Kidney (tissue), 22 donors: ENCODE measurements around the gene ARHGEF11. TPM values are rescaled to one million over a fixed set of nuclear protein-coding genes. Genes with fewer than 3 reads are reported as not detected.

Experiments used
- DNase-seq, 5 donors: peaks; one replicate each; pipeline ENCODE4 v3.0.0-alpha.2; 2013 to 2020
- FAIRE-seq: peaks from 2 replicates; lab custom pipeline; 2012; peaks lifted over from hg19 to GRCh38; lab: Jason Lieb, UNC
- H3K27ac ChIP-seq, 2 donors: one replicate each; pipeline ENCODE4 v1.7.0; 2013; ENCODE audit warnings: low read depth in 2 of 2, low read length in 2 of 2, inconsistent platforms in 1 of 2
- H3K27me3 ChIP-seq: one replicate; pipeline ENCODE4 v1.7.1; 2013; ENCODE audit warnings: low read length, inconsistent platforms; ENCODE audit not compliant: control insufficient read depth, insufficient read depth
- H3K36me3 ChIP-seq, 3 donors: one replicate each; pipeline versions ENCODE4 v1.7.0 to v1.7.1; 2013; ENCODE audit warnings: low read length in 3 of 3, control low read depth in 1 of 3, inconsistent platforms in 1 of 3; ENCODE audit not compliant: insufficient read depth in 3 of 3, control insufficient read depth in 2 of 3
- H3K4me1 ChIP-seq, 3 donors: one replicate each; pipeline versions ENCODE4 v1.7.0 to v1.7.1; 2013; ENCODE audit warnings: low read length in 3 of 3, inconsistent platforms in 1 of 3, low read depth in 1 of 3; ENCODE audit not compliant: control insufficient read depth in 2 of 3, insufficient read depth in 2 of 3
- H3K4me3 ChIP-seq, 3 donors: one replicate each; pipeline versions ENCODE4 v1.7.0 to v1.8.1; 2013; ENCODE audit warnings: low read length in 3 of 3, control low read depth in 1 of 3, inconsistent platforms in 1 of 3
- H3K9ac ChIP-seq, 3 donors: one replicate each; pipeline versions ENCODE4 v1.7.0 to v1.7.1; 2013; ENCODE audit warnings: low read length in 3 of 3, control low read depth in 1 of 3, inconsistent platforms in 1 of 3
- H3K9me3 ChIP-seq, 3 donors: one replicate each; pipeline versions ENCODE4 v1.7.0 to v1.7.1; 2013; ENCODE audit warnings: low read length in 3 of 3, control low read depth in 1 of 3, inconsistent platforms in 1 of 3; ENCODE audit not compliant: control insufficient read depth in 2 of 3, insufficient read depth in 1 of 3
- CTCF ChIP-seq: IDR thresholded peaks from 3 replicates; pipeline ENCODE4 v1.5.1; 2012; ENCODE audit warnings: mild to moderate bottlenecking, moderate library complexity, borderline replicate concordance; ENCODE audit not compliant: insufficient read depth; ENCODE audit errors: extremely low read depth
- intact Hi-C: fragments of 100-400 bp; cut with DNase I; formaldehyde crosslinking; loops from one replicate; pipeline ENCODE4 v1.11.1; 2022
- long read RNA-seq, 10 donors: library from polyadenylated mRNA in 1 of 10; unstranded in 1 of 10; transcript quantifications; one replicate each; pipeline ENCODE4 v2.0.0 and lab custom pipeline, GENCODE V29; 2021 to 2026
- polyA plus RNA-seq: library from polyadenylated mRNA; stranded (reverse); fragments of 350-450 nt; fragmentation: Illumina TruSeq; extraction: RNeasy Lipid Tissue Mini Kit (QIAGEN cat#74804); gene quantifications from one replicate; pipeline ENCODE4 v1.2.3, GENCODE V29; 2014; ENCODE audit warnings: low read depth, low replicate concordance; ENCODE audit not compliant: insufficient read depth
- total RNA-seq: library from RNA; stranded (reverse); fragmentation: NEBNext Ultra II Directional; extraction: Animal tissue kit (Norgen Biotek cat#: 25700); gene quantifications from one replicate; pipeline ENCODE4 v1.2.1, GENCODE V29; 2021
- donor health status: control.
- donor health status: control.
- donor health status: control.
- donor health status: control.
- donor health status: control.
- donor health status: DM: yes; HTN: yes; CAD: no.
- donor health status: Normal renal cell carcinoma (clear cell type).

The ARHGEF11 gene
- total RNA-seq (36.4 TPM), polyA plus RNA-seq (8.8 TPM)
- long read RNA-seq, donor 1, partial matches to known transcripts, result 9 of 9 reads
- long read RNA-seq, donor 1, other reads (novel, unspliced or antisense), result 0 of 9 reads
- long read RNA-seq, donor 2, partial matches to known transcripts, result 10 of 10 reads
- long read RNA-seq, donor 2, other reads (novel, unspliced or antisense), result 0 of 10 reads
- long read RNA-seq, donor 3, partial matches to known transcripts, result 17 of 17 reads
- long read RNA-seq, donor 3, other reads (novel, unspliced or antisense), result 0 of 17 reads
- long read RNA-seq, donor 4, full-length matches to known transcripts, result 2 of 13 reads
- long read RNA-seq, donor 4, partial matches to known transcripts, result 11 of 13 reads
- long read RNA-seq, donor 4, other reads (novel, unspliced or antisense), result 0 of 13 reads
- long read RNA-seq, donor 5, result 0 reads
- long read RNA-seq, donor 6, result 0 reads
- long read RNA-seq, donor 7, partial matches to known transcripts, result 10 of 34 reads
- long read RNA-seq, donor 7, other reads (novel, unspliced or antisense), result 24 of 34 reads
- long read RNA-seq, donor 8, result 0 reads
- long read RNA-seq, donor 9, result 0 reads
- long read RNA-seq, donor 10, result 0 reads

- peak within 1 kb of the TSS; percentile 73 to 86 (median 85) for H3K4me3 ChIP-seq
- no peak for TF ChIP-seq CTCF
- DNase-seq, result peak; percentile 92 to 97 (median 95)
- intact Hi-C loops, result no loop called here
- H3K9ac ChIP-seq, result peak within 1 kb of the TSS; percentile 71 to 84 (median 76)
- FAIRE-seq, result no peak
- peak within 1 kb of the TSS; percentile 77 to 89 for H3K27ac ChIP-seq
- H3K4me1 ChIP-seq, result peaks cover 3 to 29% (median 11%) of the 10 kb centered on the region in 3 donors
- no peaks in the 10 kb centered on the region for H3K27me3 ChIP-seq
- no peaks in the 10 kb centered on the region for H3K9me3 ChIP-seq
- no peaks in the 10 kb centered on the region for H3K36me3 ChIP-seq
These were observed at the start of gene ARHGEF11 for GRCh38 chr1:157045250-157046218. Gene ARHGEF11, minus strand, starts transcription at chr1:157045742. Its CDS starts 1,412 bp downstream, at chr1:157044330.

- Histone ChIP-seq H3K9me3 (no peaks in the 10 kb centered on the region), H3K36me3 (no peaks in the 10 kb centered on the region), H3K4me3 (no peak overlapping the region), H3K27ac (no peak overlapping the region), H3K4me1 (no peaks in the 10 kb centered on the region), H3K27me3 (no peaks in the 10 kb centered on the region), H3K9ac (no peak overlapping the region)
- DNase-seq (no peak), FAIRE-seq (no peak)
- TF ChIP-seq CTCF, result no peak
- intact Hi-C loops, result no loop called here
These were observed 49.5 kb upstream of the ARHGEF11 start for GRCh38 chr1:157095091-157095490.

DNA sequence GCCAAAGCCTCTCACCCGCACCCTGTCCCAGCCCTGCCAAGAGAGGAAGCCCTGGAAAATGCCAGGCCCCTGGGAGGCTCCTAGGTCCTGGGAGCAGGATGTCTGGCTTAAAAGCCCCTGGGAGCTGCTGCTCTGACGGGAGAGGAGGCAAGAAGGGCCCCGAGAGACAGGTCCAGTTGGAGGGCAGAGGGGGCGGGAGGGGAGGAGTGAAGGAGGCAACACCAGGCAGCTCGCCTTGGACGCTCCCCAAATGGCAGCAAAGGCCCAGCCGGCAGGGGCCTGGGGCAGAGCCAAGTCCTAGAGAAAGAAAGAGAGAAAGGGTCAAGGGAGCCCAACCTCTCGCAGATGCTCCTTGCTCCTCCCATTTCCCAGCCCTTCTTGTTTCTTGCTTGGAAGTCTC is 47.3 kb upstream of the ARHGEF11 start:
- Histone ChIP-seq H3K9ac (no peak overlapping the region), H3K4me1 (no peaks in the 10 kb centered on the region), H3K27me3 (no peaks in the 10 kb centered on the region), H3K4me3 (no peak overlapping the region), H3K36me3 (no peaks in the 10 kb centered on the region), H3K27ac (no peak overlapping the region), H3K9me3 (no peaks in the 10 kb centered on the region)
- TF ChIP-seq CTCF, result no peak
- DNase-seq, result peak in 2 of 5 donors; percentile 58 to 84
- no peak for FAIRE-seq
- intact Hi-C loops, result loop anchor here (5.0 kb wide), 1 partner anchor 64 kb away; no protein-coding TSS in a partner anchor
